B cell (primary cell): ENCODE measurements around the gene ARL11.

ENCODE experiments used
- EZH2 ChIP-seq: IDR thresholded peaks from 2 replicates; pipeline ENCODE4 v1.6.1; 2012; ENCODE audit warnings: borderline replicate concordance, low read depth, mild to moderate bottlenecking, moderate library complexity, low read length; ENCODE audit not compliant: insufficient read depth, poor library complexity, severe bottlenecking
- TF ChIP-seq, protein P1 (sequence below): fragments of 200-600 bp; IDR thresholded peaks from one replicate; pipeline ENCODE4 v1.8.0; 2022; ENCODE audit warnings: antibody characterized with exemption, mild to moderate bottlenecking

DNA sequence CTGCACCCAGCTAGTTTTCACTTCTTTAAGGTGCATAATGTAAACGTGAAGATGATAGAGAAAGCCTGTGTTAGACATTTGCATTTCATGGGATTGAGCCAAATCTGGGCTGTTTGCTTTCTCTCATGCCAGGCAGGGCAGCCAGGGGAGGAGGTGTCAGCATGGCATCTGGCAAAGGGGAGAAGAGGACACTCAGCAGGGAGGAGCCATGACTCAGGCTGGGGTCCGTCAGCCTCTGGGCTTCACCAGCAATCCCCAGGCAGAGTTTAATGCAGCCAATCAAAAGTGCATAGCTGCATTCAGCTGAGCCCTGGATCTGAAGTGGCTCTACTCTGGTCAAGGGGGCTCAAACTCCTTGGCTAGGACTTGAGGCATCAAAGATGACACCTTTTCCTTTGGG lies 39.5 kb downstream of the ARL11 start:
- TF ChIP-seq, protein P1, sequence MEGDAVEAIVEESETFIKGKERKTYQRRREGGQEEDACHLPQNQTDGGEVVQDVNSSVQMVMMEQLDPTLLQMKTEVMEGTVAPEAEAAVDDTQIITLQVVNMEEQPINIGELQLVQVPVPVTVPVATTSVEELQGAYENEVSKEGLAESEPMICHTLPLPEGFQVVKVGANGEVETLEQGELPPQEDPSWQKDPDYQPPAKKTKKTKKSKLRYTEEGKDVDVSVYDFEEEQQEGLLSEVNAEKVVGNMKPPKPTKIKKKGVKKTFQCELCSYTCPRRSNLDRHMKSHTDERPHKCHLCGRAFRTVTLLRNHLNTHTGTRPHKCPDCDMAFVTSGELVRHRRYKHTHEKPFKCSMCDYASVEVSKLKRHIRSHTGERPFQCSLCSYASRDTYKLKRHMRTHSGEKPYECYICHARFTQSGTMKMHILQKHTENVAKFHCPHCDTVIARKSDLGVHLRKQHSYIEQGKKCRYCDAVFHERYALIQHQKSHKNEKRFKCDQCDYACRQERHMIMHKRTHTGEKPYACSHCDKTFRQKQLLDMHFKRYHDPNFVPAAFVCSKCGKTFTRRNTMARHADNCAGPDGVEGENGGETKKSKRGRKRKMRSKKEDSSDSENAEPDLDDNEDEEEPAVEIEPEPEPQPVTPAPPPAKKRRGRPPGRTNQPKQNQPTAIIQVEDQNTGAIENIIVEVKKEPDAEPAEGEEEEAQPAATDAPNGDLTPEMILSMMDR: no peak
- TF ChIP-seq EZH2: no peak
